OCI-LY1 (cell line): ENCODE data around the gene PNPLA3.

ENCODE experiments used
- H2AFZ ChIP-seq: fragments of 200-600 bp; sonication (generic), shearing (Covaris generic); 2 replicates; pipeline ENCODE4 v1.6.0; 2014; ENCODE audit warnings: antibody characterized with exemption, mild to moderate bottlenecking, low read length
- H3F3A ChIP-seq: fragments of 200-600 bp; sonication (generic), shearing (Covaris generic); 2 replicates; pipeline ENCODE4 v1.6.0; 2014; ENCODE audit warnings: mild to moderate bottlenecking, antibody characterized with exemption, low read length, moderate library complexity; ENCODE audit not compliant: insufficient read depth
- H3K27ac ChIP-seq: fragments of 200-600 bp; sonication (generic); 2 replicates; pipeline ENCODE4 v1.5.1; 2014; ENCODE audit warnings: low read length, mixed run types, mild to moderate bottlenecking, low read depth; ENCODE audit not compliant: poor library complexity, severe bottlenecking
- H3K27me3 ChIP-seq: fragments of 200-600 bp; sonication (generic); 2 replicates; pipeline ENCODE4 v1.6.0; 2014; ENCODE audit warnings: antibody characterized with exemption, mild to moderate bottlenecking, low read length, moderate library complexity; ENCODE audit not compliant: insufficient read depth
- H3K36me3 ChIP-seq: fragments of 200-600 bp; sonication (generic); 2 replicates; pipeline ENCODE4 v1.6.1; 2014; ENCODE audit warnings: mild to moderate bottlenecking, antibody characterized with exemption, low read length, moderate library complexity, mixed read lengths; ENCODE audit not compliant: insufficient read depth
- H3K4me1 ChIP-seq: fragments of 200-600 bp; sonication (generic); 2 replicates; pipeline ENCODE4 v1.5.1; 2014; ENCODE audit warnings: mild to moderate bottlenecking, low read length, moderate library complexity; ENCODE audit not compliant: insufficient read depth, severe bottlenecking
- H3K4me2 ChIP-seq: fragments of 200-600 bp; sonication (generic), shearing (Covaris generic); 2 replicates; pipeline ENCODE4 v1.6.1; 2014; ENCODE audit warnings: low read length
- H3K4me3 ChIP-seq: fragments of 200-600 bp; sonication (generic); 2 replicates; pipeline ENCODE4 v1.5.1; 2014; ENCODE audit warnings: low read length, low read depth, mild to moderate bottlenecking, mixed read lengths; ENCODE audit not compliant: poor library complexity, severe bottlenecking
- H3K79me2 ChIP-seq: fragments of 200-600 bp; shearing (Covaris generic); 2 replicates; pipeline ENCODE4 v1.6.1; 2016; ENCODE audit warnings: mixed run types, low read length, mixed read lengths; ENCODE audit not compliant: insufficient read depth
- H3K9ac ChIP-seq: fragments of 200-600 bp; sonication (generic), shearing (Covaris generic); 2 replicates; pipeline ENCODE4 v1.6.1; 2014; ENCODE audit warnings: mild to moderate bottlenecking, low read length, mixed read lengths
- H3K9me2 ChIP-seq: fragments of 200-600 bp; sonication (generic), shearing (Covaris generic); 2 replicates; pipeline ENCODE4 v1.6.1; 2014; ENCODE audit warnings: low read depth, mild to moderate bottlenecking, low read length, mixed read lengths
- H3K9me3 ChIP-seq: fragments of 200-600 bp; shearing (Covaris generic); 2 replicates; pipeline ENCODE4 v1.6.1; 2014; ENCODE audit warnings: low read length, mixed read lengths
- H4K20me1 ChIP-seq: fragments of 200-600 bp; sonication (generic), shearing (Covaris generic); 2 replicates; pipeline ENCODE4 v1.6.0; 2016; ENCODE audit warnings: mild to moderate bottlenecking, low read length; ENCODE audit not compliant: insufficient read depth
- CTCF ChIP-seq: fragments of 200-600 bp; sonication (generic), shearing (Covaris generic); IDR thresholded peaks from 2 replicates; pipeline ENCODE4 v1.5.1; 2017; ENCODE audit warnings: mild to moderate bottlenecking, antibody characterized with exemption, low read length, moderate library complexity, mixed read lengths
- EZH2 ChIP-seq: fragments of 200-600 bp; sonication (generic), shearing (Covaris generic); IDR thresholded peaks from 2 replicates; pipeline ENCODE4 v1.8.0; 2017; ENCODE audit warnings: borderline replicate concordance, mixed run types, mild to moderate bottlenecking, antibody characterized with exemption, low read length, moderate library complexity, mixed read lengths

PNPLA3 gene

DNA sequence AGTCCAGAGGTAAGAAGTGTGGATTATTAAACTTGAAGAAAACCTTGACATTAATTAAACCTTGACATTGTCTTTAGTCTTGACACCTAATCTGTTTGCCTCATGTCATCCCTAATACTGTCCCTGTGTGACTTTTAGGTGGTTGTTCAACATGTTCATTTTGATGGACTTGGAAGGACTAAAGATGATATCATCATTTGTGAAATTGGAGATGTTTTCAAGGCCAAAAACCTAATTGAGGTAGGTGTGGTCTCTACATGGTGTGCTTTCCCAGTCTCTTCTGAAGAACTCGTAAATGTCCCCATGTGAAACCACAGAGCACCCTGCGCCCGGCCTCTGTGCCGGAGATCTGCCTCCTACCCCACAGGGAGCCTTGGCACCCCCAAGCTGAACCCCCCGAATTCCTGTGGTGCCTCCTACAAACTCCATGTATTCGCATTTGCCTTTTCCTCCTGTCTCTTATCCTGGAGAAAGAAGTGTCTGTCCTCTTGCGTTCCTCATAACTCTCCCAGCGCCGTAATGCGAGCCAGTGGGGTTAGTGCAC lies 40.8 kb downstream of the PNPLA3 start:
- H4K20me1 ChIP-seq = no peaks in the 10 kb centered on the region
- H3K27me3 ChIP-seq = no peaks in the 10 kb centered on the region
- H3K9me3 ChIP-seq = no peaks in the 10 kb centered on the region
- H3K79me2 ChIP-seq = peaks cover 10% of the 10 kb centered on the region; the same call in 1 of the 2 replicates
- no peak overlapping the region for H3K9ac ChIP-seq
- no peaks in the 10 kb centered on the region for H3K4me1 ChIP-seq
- H3K4me2 ChIP-seq = no peak overlapping the region
- H3K27ac ChIP-seq = no peak overlapping the region
- H3K36me3 ChIP-seq = peaks cover 61% of the 10 kb centered on the region
- no peak overlapping the region for H2AFZ ChIP-seq
- TF ChIP-seq CTCF = no peak
- no peak for TF ChIP-seq EZH2
- no peaks in the 10 kb centered on the region for H3K9me2 ChIP-seq
- no peaks in the 10 kb centered on the region for H3F3A ChIP-seq
- no peak overlapping the region for H3K4me3 ChIP-seq

DNA sequence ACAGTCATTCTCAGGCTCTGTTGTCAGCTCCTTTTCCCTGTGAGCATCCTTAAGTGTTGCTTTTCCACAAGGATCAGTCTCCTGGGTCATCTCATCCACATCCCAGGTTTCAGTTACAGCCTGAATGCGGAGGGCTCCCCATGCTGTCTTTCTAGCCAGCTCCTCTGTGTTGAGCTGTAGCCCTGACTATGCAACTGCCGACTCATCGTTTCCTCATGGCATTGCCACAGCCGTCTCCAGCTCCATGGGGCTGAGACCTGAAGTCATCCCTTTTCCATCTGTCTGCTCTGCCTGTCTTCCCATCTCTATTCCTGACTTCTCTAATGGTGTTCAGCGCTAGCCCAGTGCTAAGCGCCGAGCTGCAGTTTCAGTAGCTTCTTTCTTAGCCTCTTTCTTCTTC lies 43.5 kb downstream of the PNPLA3 start:
- Histone ChIP-seq H3K4me2 (no peak overlapping the region), H3K9me3 (no peaks in the 10 kb centered on the region), H3K36me3 (peaks cover 82% of the 10 kb centered on the region), H3K79me2 (no peaks in the 10 kb centered on the region), H3K9ac (no peak overlapping the region), H4K20me1 (no peaks in the 10 kb centered on the region), H3K27ac (no peak overlapping the region), H2AFZ (no peak overlapping the region), H3F3A (no peaks in the 10 kb centered on the region), H3K4me1 (no peaks in the 10 kb centered on the region), H3K9me2 (no peaks in the 10 kb centered on the region), H3K27me3 (no peaks in the 10 kb centered on the region), H3K4me3 (no peak overlapping the region)
- TF ChIP-seq EZH2 (no peak), CTCF (no peak)

- H3K9me3 ChIP-seq = no peaks in the 10 kb centered on the region
These were observed 45.0 kb downstream of the PNPLA3 start for GRCh38 chr22:43968614-43969013.

More at GRCh38 chr22:43968614-43969013, 45.0 kb downstream of the PNPLA3 start:
- Histone ChIP-seq H4K20me1 (no peaks in the 10 kb centered on the region), H3K36me3 (peaks cover 90% of the 10 kb centered on the region), H3F3A (no peaks in the 10 kb centered on the region), H3K4me3 (no peak overlapping the region), H3K27me3 (no peaks in the 10 kb centered on the region), H3K27ac (no peak overlapping the region), H3K79me2 (no peaks in the 10 kb centered on the region), H3K9ac (no peak overlapping the region), H3K4me2 (no peak overlapping the region), H2AFZ (no peak overlapping the region), H3K4me1 (no peaks in the 10 kb centered on the region), H3K9me2 (no peaks in the 10 kb centered on the region)
- TF ChIP-seq EZH2 = no peak
- TF ChIP-seq CTCF = no peak
